Suprapubic skin (tissue), 4 donors: ENCODE data around the gene SPTB. TPM values are rescaled to one million over a fixed set of nuclear protein-coding genes. Genes with fewer than 3 reads are reported as not detected.

Experiments
- DNase-seq, 2 donors: peaks; one replicate each; pipeline ENCODE4 v3.0.0-alpha.2; 2019; ENCODE audit warnings: low spot score in 2 of 2
- H3K27ac ChIP-seq: fragments of 200-600 bp; sonication (generic); one replicate; pipeline ENCODE4 v1.5.1; 2019
- H3K27me3 ChIP-seq: fragments of 200-600 bp; sonication (generic); one replicate; pipeline ENCODE4 v1.5.1; 2019
- H3K36me3 ChIP-seq: fragments of 200-600 bp; sonication (generic); one replicate; pipeline ENCODE4 v1.5.1; 2019
- H3K4me1 ChIP-seq: fragments of 200-600 bp; sonication (generic); one replicate; pipeline ENCODE4 v1.5.1; 2019
- H3K4me3 ChIP-seq: fragments of 200-600 bp; sonication (generic); one replicate; pipeline ENCODE4 v1.5.1; 2019; ENCODE audit warnings: mild to moderate bottlenecking
- H3K9me3 ChIP-seq: fragments of 200-600 bp; sonication (generic); one replicate; pipeline ENCODE4 v1.5.1; 2019
- CTCF ChIP-seq, 2 donors: fragments of 200-600 bp in 1 of 2; fragments of 450-650 bp in 1 of 2; sonication (generic) in 1 of 2; IDR thresholded peaks; one replicate each; pipeline ENCODE4 v1.5.1; 2016 to 2019; ENCODE audit warnings: antibody characterized with exemption in 2 of 2, mild to moderate bottlenecking in 1 of 2, moderate library complexity in 1 of 2
- EP300 ChIP-seq: sonication (generic); formaldehyde crosslinking; IDR thresholded peaks from one replicate; pipeline ENCODE4 v1.6.1; 2017; ENCODE audit warnings: antibody characterized with exemption
- POLR2A ChIP-seq, 2 donors: fragments of 450-650 bp; IDR thresholded peaks; one replicate each; pipeline ENCODE4 v1.6.1; 2017; ENCODE audit warnings: antibody characterized with exemption in 2 of 2, mild to moderate bottlenecking in 2 of 2, moderate library complexity in 2 of 2
- POLR2AphosphoS5 ChIP-seq, 3 donors: sonication (generic); formaldehyde crosslinking; IDR thresholded peaks; one replicate each; pipeline ENCODE4 v1.6.1; 2017; ENCODE audit warnings: antibody characterized with exemption in 3 of 3
- WGBS: methylation state at CpG from one replicate; pipeline ENCODE4 v1.1.5; 2018; 5-methylcytosine and 5-hydroxymethylcytosine counted together
- total RNA-seq, 4 donors: library from RNA; depleted of rRNA; stranded (reverse); fragments of >200 nt; gene quantifications; one replicate each; pipeline ENCODE4 v1.1.0, GENCODE V29; 2016

Gene SPTB
- total RNA-seq, 4 donors from 2014 or later = 0.44 to 2.4 (median 0.54) TPM

DNA sequence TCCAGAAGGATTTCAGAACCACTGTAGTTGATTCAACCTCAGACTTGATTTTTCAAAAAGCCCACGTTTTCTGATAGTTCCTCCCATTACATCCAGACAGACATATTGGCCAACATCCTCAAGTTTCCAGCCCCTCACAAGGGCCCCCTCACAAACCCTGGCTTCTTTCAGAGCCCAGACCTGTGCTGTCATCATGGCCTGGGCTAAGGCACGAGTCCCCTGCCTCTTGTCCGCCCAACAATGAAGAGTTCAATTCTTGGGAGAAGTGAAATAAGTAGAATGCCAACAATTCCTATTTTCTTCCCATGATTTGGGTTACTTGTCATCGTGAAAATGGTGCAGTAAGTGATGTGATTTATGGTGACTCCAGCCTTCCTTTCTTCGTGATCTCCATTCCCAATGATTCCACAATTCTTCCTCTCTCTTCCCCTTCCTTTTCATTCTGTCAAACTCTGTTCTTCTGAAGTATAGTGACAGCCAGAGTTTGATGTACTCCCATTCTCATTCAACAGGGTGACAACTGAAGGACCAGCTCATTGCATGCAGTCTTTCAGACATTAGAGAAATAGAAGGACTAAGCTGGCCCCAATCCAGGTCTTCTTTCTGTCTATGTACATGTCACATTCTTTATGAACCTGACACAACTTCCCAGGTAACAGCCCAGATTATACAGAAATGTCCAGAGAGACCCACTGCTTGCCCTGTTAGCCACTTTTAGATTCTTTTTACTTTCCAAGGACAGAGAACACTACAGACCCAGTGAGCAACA, 29.2 kb downstream of the SPTB start:
- 84% methylated on average over 5 of the region's 5 CpGs for WGBS
- H3K9me3 ChIP-seq = no peaks in the 10 kb centered on the region
- H3K27me3 ChIP-seq = peaks cover 11% of the 10 kb centered on the region
- DNase-seq = no peak
- no peaks in the 10 kb centered on the region for H3K4me1 ChIP-seq
- no peaks in the 10 kb centered on the region for H3K36me3 ChIP-seq
- no peak overlapping the region for H3K27ac ChIP-seq
- no peak for TF ChIP-seq POLR2AphosphoS5 (IDR thresholded peaks at IDR 0.05)
- no peak overlapping the region for H3K4me3 ChIP-seq

- Histone ChIP-seq H3K4me1 (no peaks in the 10 kb centered on the region), H3K27ac (no peak overlapping the region), H3K27me3 (peaks cover 11% of the 10 kb centered on the region), H3K36me3 (no peaks in the 10 kb centered on the region), H3K9me3 (no peaks in the 10 kb centered on the region), H3K4me3 (no peak overlapping the region)
- DNase-seq = no peak
- 99% methylated on average over 4 of the region's 4 CpGs for WGBS
- TF ChIP-seq EP300 (no peak), POLR2AphosphoS5 (IDR thresholded peaks at IDR 0.05) (no peak), POLR2A (IDR thresholded peaks at IDR 0.05) (no peak), CTCF (IDR thresholded peaks at IDR 0.05) (no peak)
Observed at GRCh38 chr14:64849940-64850339, 29.8 kb downstream of the SPTB start.

DNA sequence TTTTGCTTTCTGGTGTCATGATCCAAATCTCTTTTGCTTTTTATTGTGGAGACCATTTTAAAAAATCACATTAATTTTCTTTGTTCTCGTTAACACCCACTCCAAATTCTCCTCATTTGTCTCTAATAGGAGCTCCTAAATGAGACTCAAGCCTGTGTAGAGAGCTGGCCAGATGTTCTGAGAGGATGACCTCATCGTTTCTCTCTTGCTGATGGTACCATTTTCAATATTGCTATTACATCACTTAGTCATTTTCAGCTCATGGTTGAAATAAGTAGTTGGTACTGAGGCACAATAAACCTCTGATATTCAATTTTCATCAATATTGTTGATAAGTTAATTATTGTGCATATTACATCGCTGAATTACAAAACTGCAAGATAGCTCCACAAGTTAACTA, 31.5 kb downstream of the SPTB start:
- peaks cover 20% of the 10 kb centered on the region for H3K27me3 ChIP-seq

DNA sequence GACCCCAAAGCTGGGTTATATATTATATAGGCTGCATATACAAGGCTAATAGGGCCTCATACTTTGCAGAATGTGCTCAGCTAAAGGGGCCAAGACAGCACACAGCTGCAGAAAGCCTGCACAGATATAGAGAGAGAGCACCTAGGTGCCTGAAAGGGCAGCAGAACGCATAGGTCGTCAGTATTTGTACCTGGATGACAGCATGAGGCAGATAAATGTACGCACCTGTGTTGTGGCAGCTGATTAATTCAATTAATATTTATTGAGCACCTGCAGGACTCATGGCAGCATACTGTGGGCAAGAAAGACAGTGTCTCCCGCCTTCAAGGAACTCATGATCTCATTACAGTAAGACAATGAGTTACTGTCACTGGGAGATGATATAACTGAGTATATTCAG, 33.4 kb downstream of the SPTB start:
- DNase-seq = no peak
- H3K27ac ChIP-seq = no peak overlapping the region
- TF ChIP-seq POLR2A (IDR thresholded peaks at IDR 0.05) (no peak), POLR2AphosphoS5 (IDR thresholded peaks at IDR 0.05) (no peak), EP300 (no peak), CTCF (IDR thresholded peaks at IDR 0.05) (no peak)
- WGBS = 94% methylated on average over 4 of the region's 4 CpGs
- H3K9me3 ChIP-seq = no peaks in the 10 kb centered on the region
- H3K27me3 ChIP-seq = peaks cover 32% of the 10 kb centered on the region
- H3K4me3 ChIP-seq = no peak overlapping the region
- no peaks in the 10 kb centered on the region for H3K4me1 ChIP-seq
- no peaks in the 10 kb centered on the region for H3K36me3 ChIP-seq

More for the DNA sequence above, 31.5 kb downstream of the SPTB start:
- H3K9me3 ChIP-seq = no peaks in the 10 kb centered on the region
- H3K4me3 ChIP-seq = no peak overlapping the region
- TF ChIP-seq POLR2A (IDR thresholded peaks at IDR 0.05) = no peak
- 81% methylated on average over 3 of the region's 3 CpGs for WGBS
- H3K27ac ChIP-seq = no peak overlapping the region
- no peaks in the 10 kb centered on the region for H3K4me1 ChIP-seq
- H3K36me3 ChIP-seq = no peaks in the 10 kb centered on the region
- DNase-seq = no peak

DNA sequence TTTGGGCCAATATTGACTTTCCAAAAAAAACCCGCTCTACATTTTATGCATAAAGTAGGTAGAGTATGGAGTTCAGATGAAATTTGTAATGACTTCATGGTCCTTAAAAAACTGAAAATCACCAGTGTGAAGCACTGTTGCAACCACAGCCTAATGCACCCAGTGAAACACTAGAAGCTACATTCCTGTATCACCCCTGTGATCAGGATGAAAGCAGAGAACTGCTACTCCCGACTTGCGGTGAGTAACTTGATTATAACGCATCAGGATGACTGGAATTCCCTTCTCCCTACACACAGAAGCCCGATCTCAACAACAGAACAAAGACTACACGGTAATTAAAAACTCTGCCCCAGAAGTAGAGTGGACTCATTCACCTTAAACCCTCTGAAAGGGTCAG, 33.8 kb downstream of the SPTB start:
- Histone ChIP-seq H3K27me3 (peaks cover 32% of the 10 kb centered on the region), H3K9me3 (no peaks in the 10 kb centered on the region), H3K4me3 (no peak overlapping the region), H3K36me3 (no peaks in the 10 kb centered on the region), H3K27ac (no peak overlapping the region), H3K4me1 (no peaks in the 10 kb centered on the region)
- 64% methylated on average over 6 of the region's 6 CpGs for WGBS
- TF ChIP-seq POLR2A (IDR thresholded peaks at IDR 0.05) = no peak
- TF ChIP-seq CTCF (IDR thresholded peaks at IDR 0.05) = no peak
- no peak for TF ChIP-seq EP300
- no peak for TF ChIP-seq POLR2AphosphoS5 (IDR thresholded peaks at IDR 0.05)
- no peak for DNase-seq

DNA sequence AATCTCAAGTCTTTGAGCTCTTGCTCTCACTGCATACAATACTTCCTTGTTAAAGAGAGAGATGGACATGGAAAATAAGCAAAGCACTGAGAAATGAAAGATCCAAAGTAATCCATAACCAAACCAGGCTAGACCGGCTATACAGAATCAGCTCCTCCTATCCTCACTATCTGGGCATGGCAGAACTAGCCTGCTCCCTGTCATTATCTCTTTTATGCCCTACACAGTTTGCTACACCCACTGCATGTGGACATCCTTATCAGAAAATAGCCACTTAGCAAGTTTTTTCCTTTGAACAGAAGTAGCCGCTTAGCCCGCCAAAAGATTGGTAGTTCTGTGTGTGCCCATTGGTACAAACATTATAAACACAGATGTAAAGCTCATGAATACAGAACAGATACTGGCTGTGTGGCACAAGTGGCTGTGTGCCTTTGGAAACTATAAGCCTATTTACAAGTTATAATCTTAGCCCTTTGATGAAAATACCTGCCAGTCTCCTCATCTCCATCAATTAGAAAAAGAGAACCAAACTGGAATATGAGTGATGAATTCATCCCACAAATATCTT, 34.7 kb downstream of the SPTB start:
- Histone ChIP-seq H3K4me3 (no peak overlapping the region), H3K9me3 (no peaks in the 10 kb centered on the region), H3K4me1 (no peaks in the 10 kb centered on the region), H3K36me3 (no peaks in the 10 kb centered on the region), H3K27me3 (peaks cover 32% of the 10 kb centered on the region), H3K27ac (no peak overlapping the region)
- no peak for TF ChIP-seq EP300
- no peak for TF ChIP-seq POLR2AphosphoS5 (IDR thresholded peaks at IDR 0.05)
- TF ChIP-seq CTCF (IDR thresholded peaks at IDR 0.05) = no peak
- no peak for TF ChIP-seq POLR2A (IDR thresholded peaks at IDR 0.05)
- DNase-seq = no peak
- 88% methylated on average over 3 of the region's 3 CpGs for WGBS
